HPDE6-E6E7 (cell line): ENCODE measurements around the gene TIMP3.
"Not testable (repeated sequence)": the region's sequence is repeated elsewhere in the genome, so short reads cannot be mapped to it uniquely, and the experiment has no call there.

Experiments used
- DNase-seq: peaks from one replicate; pipeline ENCODE4 v3.0.0; 2011; ENCODE audit warnings: missing footprints; ENCODE audit errors: extremely low spot score

TIMP3 gene

DNA sequence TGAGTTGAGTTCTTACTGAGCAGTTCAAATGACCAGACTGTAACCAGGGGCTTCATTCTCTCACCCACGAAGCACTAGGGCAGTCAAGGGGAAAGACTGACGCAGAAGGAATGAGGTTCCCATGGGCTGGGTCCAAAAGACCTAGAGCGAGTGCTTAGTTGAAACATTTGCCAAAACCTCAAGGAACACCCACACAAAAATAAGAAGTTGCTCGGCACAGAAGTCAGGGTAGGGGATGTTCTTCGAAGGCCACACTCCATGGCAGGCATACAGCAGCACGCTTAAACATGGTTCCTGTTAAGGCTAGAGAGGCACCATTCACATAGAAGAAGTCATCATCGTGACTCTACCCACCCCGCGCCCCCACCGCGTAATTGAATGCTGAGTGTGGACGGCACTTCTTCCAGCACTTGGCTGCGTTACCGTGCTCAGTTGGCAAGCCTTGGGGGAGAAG, 52.9 kb downstream of the TIMP3 start:
- DNase-seq: no peak

DNA sequence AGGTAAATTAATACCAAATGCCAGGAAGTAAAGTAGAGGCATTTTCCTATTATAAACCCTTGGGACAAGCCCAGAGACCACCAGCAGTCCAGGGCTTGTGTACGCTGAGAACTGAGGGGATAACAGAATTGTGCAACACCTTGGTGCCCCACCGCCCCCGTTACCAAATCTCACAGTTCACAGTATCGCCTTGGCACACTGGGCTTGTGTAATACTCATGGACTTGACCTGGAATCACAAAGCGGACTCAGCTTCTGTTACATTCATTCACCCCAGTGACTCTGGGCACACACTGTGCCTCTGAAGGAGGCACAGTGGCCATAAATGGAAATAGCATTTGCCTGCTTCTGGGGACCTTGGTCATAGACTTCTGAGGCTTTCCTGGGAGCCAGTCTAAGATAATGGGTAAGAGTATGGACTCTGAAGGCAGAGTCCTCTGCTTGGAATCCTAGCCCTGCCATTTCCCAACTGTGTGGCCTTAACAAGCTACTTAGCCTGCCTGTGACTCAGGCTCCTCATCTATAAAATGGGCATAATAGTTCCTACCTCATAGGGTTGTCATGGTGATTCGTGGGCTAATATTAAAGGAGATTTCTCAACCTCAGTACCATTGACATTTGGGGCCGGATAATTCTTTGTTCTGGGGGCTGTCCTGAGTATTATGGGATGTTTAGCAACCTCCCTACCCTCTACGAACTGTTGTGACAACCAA, 53.7 kb downstream of the TIMP3 start:
- DNase-seq: no peak

DNA sequence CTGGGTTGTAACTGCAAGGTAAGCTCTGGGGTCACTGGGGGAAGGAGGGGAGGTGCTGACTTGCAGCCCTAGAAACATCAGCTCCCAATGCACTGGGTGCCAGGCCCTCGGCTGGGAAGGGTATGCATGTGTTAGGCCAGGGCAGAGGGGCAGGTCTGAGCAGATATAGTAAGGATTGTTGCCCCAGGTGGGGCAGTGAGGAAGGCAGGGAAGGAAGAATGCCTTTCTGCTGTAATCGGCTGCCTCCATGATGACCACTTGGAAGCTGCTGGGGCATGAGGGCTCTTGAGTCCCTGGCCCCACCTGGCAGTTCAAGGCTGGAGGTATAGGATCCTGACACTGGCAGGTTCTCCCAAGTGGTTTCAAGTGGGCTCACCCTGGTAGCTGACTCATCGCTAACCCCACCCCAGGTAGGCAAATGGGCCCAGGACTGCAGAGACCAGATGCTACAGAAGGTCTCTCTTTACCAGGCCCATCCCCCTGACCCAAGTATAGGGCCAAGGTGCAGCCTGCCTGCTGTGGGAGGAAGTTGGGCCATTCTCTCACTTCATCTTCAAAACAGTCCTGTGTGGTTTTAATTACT, 56.7 kb downstream of the TIMP3 start:
- DNase-seq: no peak

DNA sequence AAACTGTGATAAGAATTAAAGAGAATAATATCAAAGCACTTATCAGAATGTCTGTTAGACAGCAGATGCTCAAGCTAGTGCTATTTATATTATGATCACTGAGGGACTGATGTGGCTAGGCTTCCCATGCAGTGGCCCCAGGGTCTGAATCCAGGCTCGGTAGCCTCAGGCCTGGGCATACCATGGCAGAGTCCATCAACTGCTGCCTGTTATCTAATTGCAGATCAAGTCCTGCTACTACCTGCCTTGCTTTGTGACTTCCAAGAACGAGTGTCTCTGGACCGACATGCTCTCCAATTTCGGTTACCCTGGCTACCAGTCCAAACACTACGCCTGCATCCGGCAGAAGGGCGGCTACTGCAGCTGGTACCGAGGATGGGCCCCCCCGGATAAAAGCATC, 57.5 kb downstream of the TIMP3 start:
- no peak for DNase-seq

DNA sequence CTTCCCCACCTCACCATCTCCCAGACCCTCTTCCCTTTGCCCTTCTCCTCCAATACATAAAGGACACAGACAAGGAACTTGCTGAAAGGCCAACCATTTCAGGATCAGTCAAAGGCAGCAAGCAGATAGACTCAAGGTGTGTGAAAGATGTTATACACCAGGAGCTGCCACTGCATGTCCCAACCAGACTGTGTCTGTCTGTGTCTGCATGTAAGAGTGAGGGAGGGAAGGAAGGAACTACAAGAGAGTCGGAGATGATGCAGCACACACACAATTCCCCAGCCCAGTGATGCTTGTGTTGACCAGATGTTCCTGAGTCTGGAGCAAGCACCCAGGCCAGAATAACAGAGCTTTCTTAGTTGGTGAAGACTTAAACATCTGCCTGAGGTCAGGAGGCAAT, 58.2 kb downstream of the TIMP3 start:
- DNase-seq: no peak

DNA sequence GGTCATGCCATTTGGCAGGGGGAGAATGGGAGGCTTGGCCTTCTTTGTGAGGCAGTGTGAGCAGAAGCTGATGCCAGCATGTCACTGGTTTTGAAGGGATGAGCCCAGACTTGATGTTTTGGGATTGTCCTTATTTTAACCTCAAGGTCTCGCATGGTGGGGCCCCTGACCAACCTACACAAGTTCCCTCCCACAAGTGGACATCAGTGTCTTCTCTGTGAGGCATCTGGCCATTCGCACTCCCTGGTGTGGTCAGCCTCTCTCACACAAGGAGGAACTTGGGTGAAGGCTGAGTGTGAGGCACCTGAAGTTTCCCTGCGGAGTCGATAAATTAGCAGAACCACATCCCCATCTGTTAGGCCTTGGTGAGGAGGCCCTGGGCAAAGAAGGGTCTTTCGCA, 59.8 kb downstream of the TIMP3 start:
- DNase-seq: no peak

DNA sequence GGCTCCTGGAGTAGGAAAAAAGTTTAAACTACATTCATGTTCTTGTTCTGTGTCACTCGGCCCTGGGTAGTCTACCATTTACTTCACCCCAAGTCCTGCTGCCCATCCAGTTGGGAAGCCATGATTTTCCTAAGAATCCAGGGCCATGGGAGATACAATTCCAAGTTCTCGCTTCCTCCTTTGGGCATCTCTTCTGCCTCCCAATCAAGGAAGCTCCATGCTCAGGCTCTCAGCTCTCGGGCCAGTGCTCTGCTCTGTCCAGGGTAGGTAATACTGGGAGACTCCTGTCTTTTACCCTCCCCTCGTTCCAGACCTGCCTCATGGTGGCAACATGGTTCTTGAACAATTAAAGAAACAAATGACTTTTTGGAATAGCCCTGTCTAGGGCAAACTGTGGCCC, 60.6 kb downstream of the TIMP3 start:
- DNase-seq: no peak

DNA sequence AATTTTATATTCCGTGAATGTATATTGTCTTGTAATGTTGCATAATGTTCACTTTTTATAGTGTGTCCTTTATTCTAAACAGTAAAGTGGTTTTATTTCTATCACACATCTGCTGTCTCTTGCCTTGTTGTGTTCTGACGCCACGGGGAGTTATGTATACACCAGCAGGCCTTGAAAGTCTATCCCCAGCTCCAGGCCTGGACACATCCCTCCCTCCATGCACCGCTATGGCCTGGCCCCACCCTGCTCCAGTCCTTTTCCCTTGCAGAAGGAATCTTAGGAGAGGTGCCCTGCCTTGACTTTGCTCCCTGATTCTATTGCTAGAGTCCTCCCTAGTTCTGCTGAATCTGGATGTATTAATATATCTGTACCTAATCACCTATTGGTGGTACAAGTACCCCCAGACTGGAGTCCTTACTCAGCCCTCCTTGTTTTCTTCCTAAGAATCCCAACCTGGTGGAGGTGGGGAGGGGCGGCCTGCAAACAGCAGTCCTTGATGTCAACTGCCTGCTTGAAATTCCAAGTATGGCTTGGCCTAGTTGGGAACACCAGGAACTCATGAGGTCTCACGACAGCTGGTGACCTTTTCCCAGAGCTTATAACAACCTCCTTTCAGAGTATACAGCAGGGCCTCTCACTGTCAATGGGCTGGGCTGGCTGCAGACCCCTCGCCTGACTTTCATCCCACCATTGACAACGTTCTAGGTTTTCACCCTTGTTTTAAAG, 61.6 kb downstream of the TIMP3 start:
- DNase-seq: no peak

DNA sequence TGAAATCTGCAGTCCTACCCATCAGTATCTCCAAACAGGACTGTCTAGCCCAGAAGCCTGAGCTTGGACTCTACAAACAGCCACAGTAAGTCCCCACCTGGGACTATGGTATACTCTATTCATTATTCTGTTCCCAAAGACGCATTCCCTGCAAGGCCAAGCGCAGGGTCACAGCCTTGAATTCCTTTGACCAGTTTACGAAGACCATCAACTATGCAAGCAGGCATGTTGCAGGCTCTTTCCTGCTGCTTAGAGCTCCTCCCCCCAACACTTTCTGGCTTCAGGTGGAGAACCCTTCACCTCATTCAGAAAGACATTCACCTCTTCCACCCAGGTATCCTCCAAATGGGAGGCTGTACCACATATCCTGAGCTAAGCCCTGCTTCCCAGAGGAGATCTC, 62.5 kb downstream of the TIMP3 start:
- no peak for DNase-seq

DNA sequence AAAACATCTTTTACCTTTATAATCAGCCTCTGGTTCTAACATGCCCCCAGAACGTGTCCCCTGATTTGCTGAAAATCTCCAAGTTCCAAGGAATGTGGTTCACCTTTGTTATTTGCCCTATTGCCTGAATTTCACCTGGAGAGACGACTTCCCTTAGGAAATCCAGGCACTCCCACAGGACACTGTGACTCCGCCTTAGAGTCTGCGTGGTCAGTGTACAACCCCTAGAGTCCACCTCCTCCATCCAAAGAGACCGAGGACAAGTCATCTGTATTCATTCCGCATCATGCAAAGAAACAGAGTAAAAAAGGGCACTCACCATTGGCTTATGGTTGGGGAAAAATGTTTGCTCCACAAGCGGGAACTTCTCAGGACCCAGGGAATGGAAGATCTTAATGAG, 63.1 kb downstream of the TIMP3 start:
- no peak for DNase-seq

DNA sequence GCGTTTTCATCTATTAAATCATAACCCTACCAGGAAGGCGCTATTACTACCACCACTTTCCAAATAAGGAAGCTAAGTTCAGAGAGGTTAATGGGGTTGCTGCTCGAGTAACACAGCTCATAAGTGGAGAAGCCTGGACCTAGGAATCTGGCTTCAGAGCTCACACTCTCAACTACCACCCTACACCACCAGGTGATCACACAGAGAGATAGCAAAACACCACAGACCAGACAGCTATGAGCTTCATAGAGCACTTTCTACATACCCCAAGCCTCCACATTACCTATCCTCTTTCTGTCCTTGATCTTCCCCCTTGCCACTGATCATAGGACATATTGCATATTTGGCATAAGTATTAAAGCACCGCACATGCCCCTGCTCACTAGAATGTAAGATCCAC, 65.4 kb downstream of the TIMP3 start:
- no peak for DNase-seq

DNA sequence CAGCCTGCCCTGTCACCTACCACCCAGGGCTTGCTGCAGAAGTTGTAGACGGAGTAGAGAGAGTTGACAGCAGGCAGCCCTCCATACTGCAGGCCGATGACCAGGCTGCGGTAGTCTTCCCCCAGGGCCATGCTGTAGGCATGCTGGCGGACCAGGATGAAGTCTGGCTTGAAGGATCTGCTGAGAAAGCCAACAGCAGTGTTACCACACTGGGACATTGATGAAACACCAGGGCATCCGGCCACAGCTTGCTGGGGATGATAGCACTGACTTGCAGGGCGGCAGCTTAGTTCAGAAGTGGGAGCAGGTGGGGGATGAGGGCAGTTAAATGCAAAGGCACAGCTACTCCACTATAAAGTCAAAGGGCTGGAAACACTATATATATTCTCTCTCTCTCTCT, 67.4 kb downstream of the TIMP3 start:
- no peak for DNase-seq

DNA sequence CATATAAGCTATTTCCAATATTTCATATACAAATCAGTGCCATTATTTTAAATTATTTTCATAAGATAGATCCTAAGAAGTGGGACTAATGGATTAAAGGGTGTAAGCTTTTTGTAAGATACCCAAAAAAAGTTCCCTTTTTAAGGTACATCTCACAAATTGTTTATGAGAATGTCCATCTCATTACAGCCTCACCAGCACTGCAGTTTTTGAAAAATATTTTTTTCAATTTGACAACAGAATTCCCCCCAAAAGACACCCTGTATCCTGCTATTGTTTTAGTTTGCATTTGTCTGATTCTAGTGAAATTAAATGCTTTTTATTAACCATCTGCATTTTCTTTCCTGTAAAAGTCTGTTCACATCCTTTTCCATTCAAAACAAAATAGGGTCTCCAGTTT, 69.0 kb downstream of the TIMP3 start:
- DNase-seq: no peak

DNA sequence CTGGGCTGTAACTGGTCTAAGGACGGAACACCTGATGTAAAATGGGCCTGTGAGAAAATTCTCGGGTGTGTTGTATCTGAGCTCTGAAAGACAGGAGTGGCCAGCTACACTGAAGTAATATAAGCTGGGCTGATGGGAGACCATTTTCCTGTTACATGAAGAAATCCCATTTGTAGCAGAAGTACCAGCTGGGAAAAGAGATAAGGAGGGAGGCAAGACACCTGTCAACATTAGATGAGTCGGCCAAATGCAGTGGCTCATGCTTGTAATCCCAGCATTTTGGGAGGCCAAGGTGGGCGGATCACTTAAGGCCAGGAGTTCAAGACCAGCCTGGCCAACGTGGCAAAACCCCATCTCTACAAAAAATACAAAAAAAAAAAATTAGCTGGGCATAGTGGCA, 72.1 kb downstream of the TIMP3 start:
- not testable (repeated sequence) for DNase-seq

DNA sequence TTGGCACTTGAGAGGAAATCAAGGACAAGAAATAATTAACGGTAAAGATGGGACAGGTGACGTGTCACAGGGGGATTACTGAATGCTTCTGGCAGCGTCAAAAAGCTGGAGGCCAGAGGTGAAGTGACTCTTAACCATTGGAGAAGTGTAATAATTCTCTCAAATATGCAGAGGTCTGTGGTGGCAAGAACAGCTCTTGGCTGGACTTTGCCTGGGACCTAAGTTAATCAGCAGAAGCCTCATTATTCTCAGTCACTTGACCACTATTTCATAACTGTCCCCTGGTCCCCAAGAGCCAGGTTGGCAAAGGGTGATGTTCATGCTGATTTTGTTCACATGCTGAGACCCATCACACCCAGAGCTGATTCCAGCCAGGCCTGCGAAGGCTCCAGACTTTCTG, 72.9 kb downstream of the TIMP3 start:
- no peak for DNase-seq

DNA sequence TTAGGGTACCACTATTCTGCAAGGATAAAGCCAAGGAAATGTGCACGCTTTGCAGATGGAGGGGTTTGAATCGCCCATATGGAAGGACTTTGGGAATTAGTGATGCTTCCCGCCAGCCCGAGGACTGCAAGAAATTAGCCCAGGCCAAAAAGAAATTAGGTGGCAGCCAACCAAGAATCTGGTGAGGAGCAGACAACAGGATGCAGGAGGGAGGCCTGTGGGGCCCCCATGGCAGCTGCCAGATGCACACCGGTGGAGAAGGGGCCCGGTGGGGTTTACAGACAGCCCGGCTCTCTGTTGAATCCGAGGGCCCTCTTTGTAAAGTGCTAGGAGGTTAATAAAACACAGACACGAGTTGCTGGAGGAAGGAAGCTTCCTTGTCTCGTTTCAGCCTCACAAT, 73.5 kb downstream of the TIMP3 start:
- no peak for DNase-seq

DNA sequence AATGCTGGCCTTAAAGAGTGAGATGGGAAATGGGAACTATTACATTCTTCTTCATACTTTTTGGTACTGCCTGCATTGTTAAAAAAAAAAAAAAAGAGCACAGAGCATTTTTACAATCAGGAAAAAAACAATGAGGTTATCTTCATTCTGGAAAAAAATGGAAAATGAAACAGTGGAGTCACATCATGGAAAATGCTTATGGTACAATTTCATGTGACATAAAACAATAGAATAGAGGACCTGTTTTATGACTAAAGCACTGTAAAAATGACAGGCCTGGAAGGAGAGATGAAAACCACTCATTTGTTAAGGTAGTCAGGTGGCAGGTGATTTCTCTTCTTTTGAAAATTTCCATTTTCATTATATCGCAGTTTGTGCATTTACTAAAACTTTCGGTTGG, 75.0 kb downstream of the TIMP3 start:
- DNase-seq: no peak

DNA sequence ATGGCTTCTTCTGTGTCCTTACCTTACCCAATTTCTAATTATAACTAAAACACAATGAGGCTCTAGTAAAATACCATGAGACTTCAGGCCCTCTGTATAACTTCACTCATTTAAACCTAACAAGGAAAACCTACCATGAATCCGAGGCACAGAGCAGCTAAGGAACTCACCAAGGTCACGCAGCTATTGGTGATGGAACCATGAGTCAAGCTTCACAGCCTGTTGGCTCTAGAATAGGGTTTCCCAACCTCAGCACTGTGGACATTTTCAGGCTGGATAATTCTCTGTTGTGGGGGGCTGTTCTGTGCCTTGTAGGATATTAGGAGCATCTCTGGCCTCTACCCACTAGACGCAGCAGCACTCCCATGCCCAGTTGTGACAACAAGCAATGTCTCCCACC, 75.7 kb downstream of the TIMP3 start:
- DNase-seq: no peak

DNA sequence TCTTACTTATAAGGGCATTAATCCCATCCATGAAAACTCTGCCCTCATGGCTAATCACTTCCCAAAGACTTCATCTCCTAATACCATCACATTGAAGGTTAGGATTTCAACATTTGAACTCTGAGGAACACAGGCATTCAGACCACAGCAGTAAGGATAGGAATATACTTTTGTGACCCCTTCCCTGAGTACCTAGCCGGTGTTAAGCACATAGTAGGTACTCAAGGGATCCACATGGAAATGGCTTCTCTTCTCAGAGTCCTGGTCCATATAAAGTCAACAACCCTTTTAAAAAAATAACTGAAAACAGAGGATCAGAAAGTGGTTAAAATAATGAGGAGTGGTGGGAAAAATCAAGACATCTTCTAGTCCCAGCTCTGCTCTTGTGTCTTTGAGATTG, 78.0 kb downstream of the TIMP3 start:
- DNase-seq: no peak

DNA sequence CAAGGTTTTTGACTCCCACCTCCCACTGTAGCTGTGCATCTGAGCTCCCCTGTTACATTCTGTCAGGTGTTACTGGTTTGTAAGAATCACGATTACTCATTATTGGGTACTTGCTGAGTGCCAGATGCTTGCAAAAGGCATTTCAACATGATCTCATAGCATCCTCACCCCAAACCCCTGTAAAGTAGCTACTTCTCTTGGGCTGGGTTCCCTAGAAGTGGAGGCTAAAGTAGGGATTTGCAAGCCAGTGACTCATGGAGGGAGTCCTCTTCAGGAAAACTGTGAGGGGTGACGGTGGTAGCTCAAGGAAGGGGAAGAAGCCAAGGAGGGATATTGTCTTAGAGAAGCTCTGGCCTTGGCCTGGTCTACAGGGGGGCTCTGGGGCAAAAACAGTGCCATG, 78.6 kb downstream of the TIMP3 start:
- DNase-seq: no peak

DNA sequence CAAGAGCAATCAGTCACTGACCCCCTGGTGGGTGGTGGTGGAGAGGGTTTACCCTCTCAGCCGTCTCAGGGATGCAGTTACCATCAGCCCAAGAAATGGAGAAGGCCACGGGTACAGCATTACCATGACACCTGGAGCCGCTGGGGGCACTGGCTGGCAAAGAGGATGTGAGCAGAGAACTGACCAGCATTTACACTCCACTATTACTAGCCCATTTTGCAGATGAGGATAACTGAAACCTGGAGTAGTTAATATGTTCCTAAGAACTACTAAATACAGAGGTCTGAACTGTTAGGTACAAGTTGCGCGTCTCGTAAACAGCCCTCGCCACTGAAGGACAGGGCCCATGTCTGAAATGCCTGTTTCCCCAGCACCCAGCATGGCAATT, 79.0 kb downstream of the TIMP3 start:
- DNase-seq: no peak

DNA sequence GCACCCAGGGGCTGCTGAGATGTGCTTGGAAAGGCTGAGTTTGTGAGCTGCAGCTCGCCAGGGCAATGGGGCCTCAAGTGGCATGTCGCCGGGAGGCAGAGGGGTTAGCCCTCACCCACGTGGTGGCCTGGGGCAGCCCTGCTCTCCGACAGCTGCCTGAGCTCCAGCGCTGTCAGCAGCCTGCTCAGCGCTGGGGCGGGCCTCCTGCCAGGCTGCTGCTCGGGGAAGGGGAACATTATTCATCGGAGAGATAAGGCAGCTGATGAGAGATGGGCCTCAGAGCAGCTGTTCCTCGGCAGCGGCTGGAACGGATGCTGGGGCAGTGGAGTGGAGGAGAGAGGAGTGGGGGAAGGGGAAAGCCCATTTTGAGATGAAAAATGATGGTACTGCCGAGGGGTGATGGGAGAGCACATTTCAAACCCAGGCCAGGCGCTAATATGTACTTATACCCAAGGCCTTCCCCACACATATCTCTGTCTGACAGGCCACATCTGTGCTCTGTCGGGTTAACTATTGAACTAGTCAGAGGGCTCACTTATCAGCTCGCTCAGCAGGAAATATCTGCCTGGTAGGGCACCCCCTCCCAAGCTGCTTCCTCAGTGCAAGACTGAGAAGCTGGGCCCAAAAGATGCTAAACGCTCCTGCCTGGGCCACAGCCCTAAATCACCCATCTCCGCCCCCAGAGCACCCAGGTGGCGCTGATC, 79.5 kb downstream of the TIMP3 start:
- DNase-seq: no peak

DNA sequence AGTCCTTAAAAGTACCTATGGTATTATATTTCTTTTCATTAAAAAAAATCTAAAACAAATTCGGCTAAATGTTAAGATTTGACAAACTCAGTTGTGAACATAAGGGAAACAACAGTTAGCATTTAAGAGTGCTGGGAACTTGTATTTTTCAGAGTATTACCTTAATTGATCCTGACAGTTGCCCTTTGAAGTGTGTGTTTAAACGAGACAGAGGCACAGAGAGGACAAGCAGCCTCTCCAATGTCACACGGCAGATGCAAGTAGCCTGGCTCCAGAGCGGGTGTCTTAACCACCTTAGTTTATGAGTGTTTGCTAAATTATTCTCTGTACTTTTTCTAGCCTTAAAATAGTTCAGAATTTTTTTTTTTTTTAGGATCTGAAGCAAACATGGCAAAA, 80.9 kb downstream of the TIMP3 start:
- DNase-seq: no peak
